GM20000 (cell line): ENCODE measurements around the gene C19orf25.
A peak's percentile ranks its signal among the peaks of the same experiment; 100 is the strongest.

Experiments
- DNase-seq: peaks from one replicate; pipeline ENCODE4 v3.0.0; 2012; ENCODE audit warnings: low spot score
- CTCF ChIP-seq: IDR thresholded peaks from 2 replicates; pipeline ENCODE4 v1.5.1; 2012; ENCODE audit warnings: mild to moderate bottlenecking, control low read depth; ENCODE audit errors: extremely low read depth, missing control alignments

Gene C19orf25

GRCh38 chr19:1447944-1448343 is 31.1 kb downstream of the C19orf25 start:
- DNase-seq = no peak
- TF ChIP-seq CTCF = no peak

GRCh38 chr19:1447504-1447903 is 31.5 kb downstream of the C19orf25 start:
- no peak for DNase-seq
- TF ChIP-seq CTCF = no peak

- no peak for DNase-seq
- TF ChIP-seq CTCF = no peak
These were observed 32.1 kb downstream of the C19orf25 start for GRCh38 chr19:1446713-1447481.

- peak; percentile 76 for DNase-seq
- TF ChIP-seq CTCF = no peak
These were observed 32.9 kb downstream of the C19orf25 start for GRCh38 chr19:1445932-1446712.

- peak; percentile 98 for TF ChIP-seq CTCF
- DNase-seq = peak; percentile 98
These were observed 33.7 kb downstream of the C19orf25 start for GRCh38 chr19:1445185-1445931.

GRCh38 chr19:1441677-1442438 is 37.2 kb downstream of the C19orf25 start:
- TF ChIP-seq CTCF = no peak
- no peak for DNase-seq
